Measurements from ENCODE around the gene VEGFB. TPM values are rescaled to one million over a fixed set of nuclear protein-coding genes. Genes with fewer than 3 reads are reported as not detected.

VEGFB gene
- total and polyA plus RNA-seq, 2 donors (not counting 3 experiments of a cell fraction or from before 2014, with no cell fraction given) = 19.3 to 98.1 TPM

DNA sequence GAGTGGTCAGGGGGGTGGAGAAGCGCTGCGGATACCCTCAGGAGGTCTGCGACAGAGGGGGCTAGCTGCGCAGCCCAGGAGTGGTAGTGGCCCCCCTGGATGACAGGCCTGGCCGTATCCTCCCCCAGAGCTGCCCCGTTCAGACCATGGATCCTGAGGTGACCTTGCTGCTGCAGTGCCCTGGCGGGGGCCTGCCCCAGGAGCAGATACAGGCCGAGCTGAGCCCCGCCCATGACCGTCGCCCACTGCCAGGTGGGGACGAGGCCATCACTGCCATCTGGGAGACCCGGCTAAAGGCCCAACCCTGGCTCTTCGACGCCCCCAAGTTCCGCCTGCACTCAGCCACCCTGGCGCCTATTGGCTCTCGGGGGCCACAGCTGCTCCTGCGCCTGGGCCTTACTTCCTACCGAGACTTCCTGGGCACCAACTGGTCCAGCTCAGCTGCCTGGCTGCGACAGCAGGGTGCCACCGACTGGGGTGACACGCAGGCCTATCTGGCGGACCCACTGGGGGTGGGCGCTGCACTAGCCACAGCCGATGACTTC lies 7.8 kb upstream of the VEGFB start:
- intact Hi-C loops (cut with micrococcal nuclease) = loop anchor here (1.0 kb wide), 3 partner anchors 15 to 45 kb away; partner anchors contain the start of gene FKBP2
- Histone ChIP-seq H3K9me1 (replicated peaks; ENCODE audit: control insufficient read depth, extremely low read depth, insufficient read depth, low read length) (no peaks in the 10 kb centered on the region), H3K9ac (replicated peaks; ENCODE audit: extremely low read depth, insufficient read depth, low read length) (peak overlapping the region; percentile 56), H3K27ac (ENCODE audit: insufficient read depth, low read depth, low read length) (peak overlapping the region; percentile 55), H3K4me2 (ENCODE audit: insufficient read depth, low read length) (peak overlapping the region; percentile 73), H3K36me3 (ENCODE audit: control insufficient read depth in 2 of 2, extremely low read depth in 1 of 2, insufficient read depth in 2 of 2, low read length in 2 of 2) (peaks cover 0 to 4% of the 10 kb centered on the region in 2 experiments), H3K9me3 (replicated peaks; ENCODE audit: control insufficient read depth, insufficient read depth, low read length) (no peaks in the 10 kb centered on the region), H2AFZ (ENCODE audit: low read depth, low read length) (peak overlapping the region; percentile 52), H3K27me3 (ENCODE audit: control insufficient read depth in 2 of 2, insufficient read depth in 2 of 2, low read length in 2 of 2) (no peaks in the 10 kb centered on the region), H3K4me1 (ENCODE audit: control insufficient read depth, extremely low read depth, insufficient read depth, low read length) (peaks cover 16% of the 10 kb centered on the region), H3K79me2 (ENCODE audit: control insufficient read depth, insufficient read depth, low read length) (peaks cover 8% of the 10 kb centered on the region), H4K20me1 (replicated peaks; ENCODE audit: control insufficient read depth, extremely low read depth, insufficient read depth, low read length) (no peaks in the 10 kb centered on the region), H3K4me3 (replicated peaks in 1 of 3; ENCODE audit: insufficient read depth in 1 of 3, low read depth in 1 of 3, low read length in 3 of 3) (peak overlapping the region; percentile 62 to 70 (median 66))
- no peak for DNase-seq (ENCODE audit: low read depth, low spot score)
- TF ChIP-seq, protein P1, sequence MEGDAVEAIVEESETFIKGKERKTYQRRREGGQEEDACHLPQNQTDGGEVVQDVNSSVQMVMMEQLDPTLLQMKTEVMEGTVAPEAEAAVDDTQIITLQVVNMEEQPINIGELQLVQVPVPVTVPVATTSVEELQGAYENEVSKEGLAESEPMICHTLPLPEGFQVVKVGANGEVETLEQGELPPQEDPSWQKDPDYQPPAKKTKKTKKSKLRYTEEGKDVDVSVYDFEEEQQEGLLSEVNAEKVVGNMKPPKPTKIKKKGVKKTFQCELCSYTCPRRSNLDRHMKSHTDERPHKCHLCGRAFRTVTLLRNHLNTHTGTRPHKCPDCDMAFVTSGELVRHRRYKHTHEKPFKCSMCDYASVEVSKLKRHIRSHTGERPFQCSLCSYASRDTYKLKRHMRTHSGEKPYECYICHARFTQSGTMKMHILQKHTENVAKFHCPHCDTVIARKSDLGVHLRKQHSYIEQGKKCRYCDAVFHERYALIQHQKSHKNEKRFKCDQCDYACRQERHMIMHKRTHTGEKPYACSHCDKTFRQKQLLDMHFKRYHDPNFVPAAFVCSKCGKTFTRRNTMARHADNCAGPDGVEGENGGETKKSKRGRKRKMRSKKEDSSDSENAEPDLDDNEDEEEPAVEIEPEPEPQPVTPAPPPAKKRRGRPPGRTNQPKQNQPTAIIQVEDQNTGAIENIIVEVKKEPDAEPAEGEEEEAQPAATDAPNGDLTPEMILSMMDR (IDR thresholded peaks at IDR 0.05; ENCODE audit: extremely low read depth in 1 of 2, insufficient read depth in 1 of 2, low read depth in 1 of 2, low read length in 2 of 2) = no peak
- TF ChIP-seq POLR2A (IDR thresholded peaks at IDR 0.05; ENCODE audit: low read depth, low read length) (no peak), POLR2AphosphoS5 (IDR thresholded peaks at IDR 0.05; ENCODE audit: insufficient read depth, low read depth, low read length) (no peak)
- FAIRE-seq = peak; percentile 48
- dilution Hi-C loops (cut with MboI; ENCODE audit: extremely low pct_ligation_motif_present, low sequenced_read_pairs) = no loop called here
- CTCF ChIA-PET = interaction anchor here (1.5 to 3.2 kb wide), 7 partner anchors 10 to 128 kb away, joined by 3 to 35 read pairs (median 6); partner anchors contain the start of genes CATSPERZ, ESRRA and FERMT3
- BruUV-seq (replicated peaks) = TSS peak; percentile 19
- POLR2A ChIA-PET = interaction anchor here (0.9 to 1.2 kb wide), 5 partner anchors 12 to 91 kb away, joined by 3 to 12 read pairs (median 4); partner anchors contain the start of genes FKBP2 and PRDX5

DNA sequence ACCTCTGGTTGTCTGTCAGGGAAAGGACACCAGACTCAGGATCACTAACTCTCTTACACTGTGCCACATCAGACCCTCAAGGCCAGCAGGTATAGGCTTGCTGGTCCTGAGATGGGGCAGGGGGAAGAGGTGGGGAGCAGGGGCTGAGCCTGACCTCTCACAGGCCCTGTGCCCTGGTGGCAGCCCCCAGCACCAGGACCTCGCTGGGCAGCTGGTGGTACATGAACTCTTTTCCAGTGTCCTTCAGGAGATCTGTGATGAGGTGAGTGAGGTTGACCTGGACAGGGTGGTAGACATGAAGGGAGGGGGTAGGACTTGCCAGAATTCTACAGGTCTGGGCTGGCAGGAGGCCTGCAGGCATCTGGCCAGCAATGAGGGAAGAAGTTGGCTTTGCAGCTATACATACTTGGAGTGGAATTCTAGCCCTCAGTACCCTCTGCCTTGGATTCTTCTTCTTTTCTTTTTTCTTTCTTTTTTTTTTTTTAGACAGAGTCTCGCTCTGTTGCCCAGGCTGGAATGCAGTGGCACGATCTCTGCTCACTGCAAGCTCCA lies 6.9 kb upstream of the VEGFB start:
- no peaks in the 10 kb centered on the region for H4K20me1 ChIP-seq (replicated peaks; ENCODE audit: control insufficient read depth, extremely low read depth, insufficient read depth, low read length)
- no peak overlapping the region for H3K4me2 ChIP-seq (ENCODE audit: insufficient read depth, low read length)
- POLR2A ChIA-PET = interaction anchor here (0.8 kb wide), 1 partner anchor 42 kb away, joined by 3 read pairs; the partner anchor contains the start of gene STIP1
- no peaks in the 10 kb centered on the region for H3K9me1 ChIP-seq (replicated peaks; ENCODE audit: control insufficient read depth, extremely low read depth, insufficient read depth, low read length)
- TF ChIP-seq JUN (IDR thresholded peaks at IDR 0.05; ENCODE audit: borderline replicate concordance, insufficient read depth, insufficient read length, low read depth) = no peak
- TF ChIP-seq, protein P2, sequence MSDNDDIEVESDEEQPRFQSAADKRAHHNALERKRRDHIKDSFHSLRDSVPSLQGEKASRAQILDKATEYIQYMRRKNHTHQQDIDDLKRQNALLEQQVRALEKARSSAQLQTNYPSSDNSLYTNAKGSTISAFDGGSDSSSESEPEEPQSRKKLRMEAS (IDR thresholded peaks at IDR 0.05; ENCODE audit: insufficient read depth, insufficient read length) = no peak
- TF ChIP-seq EZH2 (IDR thresholded peaks at IDR 0.05; ENCODE audit: borderline replicate concordance, low read depth, low read length, severe bottlenecking) = no peak
- no peak for TF ChIP-seq POLR2AphosphoS5 (IDR thresholded peaks at IDR 0.05; ENCODE audit: insufficient read depth, low read depth, low read length)
- no peak for TF ChIP-seq GATA2 (IDR thresholded peaks at IDR 0.05; ENCODE audit: insufficient read depth, insufficient read length, low read depth, low read length)
- TF ChIP-seq, protein P1 (IDR thresholded peaks at IDR 0.05; ENCODE audit: extremely low read depth in 1 of 2, insufficient read depth in 1 of 2, low read depth in 1 of 2, low read length in 2 of 2) = no peak
- TF ChIP-seq POLR2A (IDR thresholded peaks at IDR 0.05; ENCODE audit: low read depth, low read length) = no peak
- no peak for TF ChIP-seq FOS (IDR thresholded peaks at IDR 0.05; ENCODE audit: borderline replicate concordance, insufficient read depth, low read length)
- TF ChIP-seq MYC (IDR thresholded peaks at IDR 0.05; ENCODE audit: low read depth, low read length) = no peak
- dilution Hi-C loops (cut with MboI; ENCODE audit: extremely low pct_ligation_motif_present, low sequenced_read_pairs) = no loop called here
- BruUV-seq (replicated peaks) = no TSS peak
- no peaks in the 10 kb centered on the region for H3K9me3 ChIP-seq (replicated peaks; ENCODE audit: control insufficient read depth, insufficient read depth, low read length)
- H3K27me3 ChIP-seq (ENCODE audit: control insufficient read depth in 2 of 2, insufficient read depth in 2 of 2, low read length in 2 of 2) = no peaks in the 10 kb centered on the region
- intact Hi-C loops (cut with micrococcal nuclease) = no loop called here
- peaks cover 0 to 4% of the 10 kb centered on the region in 2 experiments for H3K36me3 ChIP-seq (ENCODE audit: control insufficient read depth in 2 of 2, extremely low read depth in 1 of 2, insufficient read depth in 2 of 2, low read length in 2 of 2)
- CTCF ChIA-PET = interaction anchor here (1.8 to 3.2 kb wide), 4 partner anchors 12 to 77 kb away, joined by 6 to 35 read pairs (median 11); partner anchors contain the start of genes CATSPERZ, ESRRA and FERMT3
- DNase-seq (ENCODE audit: low read depth, low spot score) (no peak), FAIRE-seq (no peak)
- no peak overlapping the region for H3K27ac ChIP-seq (ENCODE audit: insufficient read depth, low read depth, low read length)
- peaks cover 16% of the 10 kb centered on the region for H3K4me1 ChIP-seq (ENCODE audit: control insufficient read depth, extremely low read depth, insufficient read depth, low read length)
- H3K79me2 ChIP-seq (ENCODE audit: control insufficient read depth, insufficient read depth, low read length) = peaks cover 8% of the 10 kb centered on the region
- no peak overlapping the region for H3K9ac ChIP-seq (replicated peaks; ENCODE audit: extremely low read depth, insufficient read depth, low read length)
- no peak overlapping the region for H3K4me3 ChIP-seq (replicated peaks in 1 of 3; ENCODE audit: insufficient read depth in 1 of 3, low read depth in 1 of 3, low read length in 3 of 3)
- H2AFZ ChIP-seq (ENCODE audit: low read depth, low read length) = no peak overlapping the region
